ENCODE results near the gene ALG9. TPM values are rescaled to one million over a fixed set of nuclear protein-coding genes. Genes with fewer than 3 reads are reported as not detected.
A peak's percentile ranks its signal among the peaks of the same experiment; 100 is the strongest.

Gene ALG9
- total RNA-seq, 2 donors from 2014 or later, result 22.2 to 32.4 TPM

GRCh38 chr11:111916768-111917167 lies 45.4 kb upstream of the ALG9 start:
- H3K27ac ChIP-seq, result peak overlapping the region; percentile 9 to 100
- H3K36me3 ChIP-seq, result no peaks in the 10 kb centered on the region
- no peak for TF ChIP-seq CTCF (IDR thresholded peaks at IDR 0.05)
- H3K9me3 ChIP-seq, result no peaks in the 10 kb centered on the region
- H3K27me3 ChIP-seq, result no peaks in the 10 kb centered on the region
- H3K4me3 ChIP-seq, result no peak overlapping the region
- DNase-seq (ENCODE audit: low spot score), result no peak
- H3K4me1 ChIP-seq, result peaks cover 0 to 32% of the 10 kb centered on the region in 2 donors

- no peak for TF ChIP-seq CTCF (IDR thresholded peaks at IDR 0.05)
- no peak for DNase-seq (ENCODE audit: low spot score)
- Histone ChIP-seq H3K27me3 (no peaks in the 10 kb centered on the region), H3K4me1 (peaks cover 0 to 19% of the 10 kb centered on the region in 2 donors), H3K36me3 (peaks cover 23% of the 10 kb centered on the region), H3K27ac (peak overlapping the region; percentile 98 to 100), H3K9me3 (no peaks in the 10 kb centered on the region), H3K4me3 (peak overlapping the region; percentile 66 to 75)
Observed at GRCh38 chr11:111913997-111914396, 42.6 kb upstream of the ALG9 start.

GRCh38 chr11:111913031-111913861 lies 41.9 kb upstream of the ALG9 start:
- peak overlapping the region; percentile 66 to 75 for H3K4me3 ChIP-seq
- TF ChIP-seq CTCF (IDR thresholded peaks at IDR 0.05), result no peak
- H3K27me3 ChIP-seq, result no peaks in the 10 kb centered on the region
- peak overlapping the region; percentile 98 to 100 for H3K27ac ChIP-seq
- no peak for DNase-seq (ENCODE audit: low spot score)
- no peaks in the 10 kb centered on the region for H3K9me3 ChIP-seq
- peaks cover 0 to 12% of the 10 kb centered on the region in 2 donors for H3K4me1 ChIP-seq
- H3K36me3 ChIP-seq, result peaks cover 30% of the 10 kb centered on the region

- Histone ChIP-seq H3K9me3 (no peaks in the 10 kb centered on the region), H3K4me1 (peaks cover 0 to 8% of the 10 kb centered on the region in 2 donors), H3K36me3 (peaks cover 35% of the 10 kb centered on the region), H3K27ac (peak within 1 kb of the TSS; percentile 98 to 100), H3K4me3 (peak within 1 kb of the TSS; percentile 66 to 75), H3K27me3 (no peaks in the 10 kb centered on the region)
- no peak for TF ChIP-seq CTCF (IDR thresholded peaks at IDR 0.05)
- DNase-seq (ENCODE audit: low spot score), result no peak
Observed at GRCh38 chr11:111912535-111912934, 41.2 kb upstream of the ALG9 start, which contains the start of gene HSPB2. Gene HSPB2, plus strand, starts transcription at chr11:111912734. Its CDS starts 96 bp downstream, at chr11:111912830.

GRCh38 chr11:111911563-111912401 lies 40.4 kb upstream of the ALG9 start, which contains the start of gene CRYAB:
Gene CRYAB, minus strand, starts transcription at chr11:111911770. Its CDS starts 46 bp downstream, at chr11:111911724.
- no peaks in the 10 kb centered on the region for H3K27me3 ChIP-seq
- H3K9me3 ChIP-seq, result no peaks in the 10 kb centered on the region
- no peak for TF ChIP-seq CTCF (IDR thresholded peaks at IDR 0.05)
- peak within 1 kb of the TSS; percentile 66 to 75 for H3K4me3 ChIP-seq
- DNase-seq (ENCODE audit: low spot score), result peak; percentile 98
- H3K4me1 ChIP-seq, result peaks cover 0 to 8% of the 10 kb centered on the region in 2 donors
- peak within 1 kb of the TSS; percentile 98 to 100 for H3K27ac ChIP-seq
- peaks cover 35% of the 10 kb centered on the region for H3K36me3 ChIP-seq
